ENCODE results near the gene ZNF132.
A peak's percentile ranks its signal among the peaks of the same experiment; 100 is the strongest.

DNA sequence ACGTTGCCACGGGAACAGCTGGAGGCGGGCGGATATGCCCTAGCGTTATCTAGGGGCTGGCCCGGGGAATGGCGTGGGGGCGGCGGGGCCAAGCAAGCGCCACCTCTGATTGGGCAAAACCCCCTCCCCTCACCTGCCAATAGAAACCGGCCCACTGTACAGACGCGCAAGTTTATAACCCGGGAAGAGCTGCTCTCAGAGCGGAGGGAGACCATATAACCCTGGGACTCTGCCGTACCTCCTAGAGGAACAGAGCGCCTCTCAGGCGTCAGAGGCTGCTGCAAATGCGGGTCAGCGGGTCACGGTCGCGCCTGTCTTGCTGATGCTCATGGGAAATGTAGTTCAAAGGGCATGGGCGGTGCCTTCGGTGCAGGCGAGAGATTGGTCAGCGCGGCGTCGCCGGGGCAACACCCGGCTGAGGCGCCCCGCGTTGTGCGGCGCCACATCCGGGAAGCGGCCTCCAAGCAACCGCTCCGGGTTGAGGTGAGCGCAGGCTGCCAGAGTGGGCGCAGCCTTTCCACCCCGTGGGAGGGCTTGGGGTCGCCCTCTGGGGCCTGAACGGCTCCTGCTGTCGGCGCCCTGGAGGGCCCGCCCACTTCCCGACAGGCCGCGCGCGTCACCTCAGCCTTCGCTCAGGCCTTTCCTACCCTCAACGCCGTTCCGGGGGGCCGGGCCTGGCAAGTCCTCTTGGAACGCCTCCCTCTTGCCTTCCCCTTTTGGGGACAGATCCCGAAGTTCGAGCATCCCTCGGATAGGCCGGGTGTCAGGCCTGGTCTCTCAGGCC lies 36.0 kb upstream of the ZNF132 start, which contains the start of gene ZNF446:
- peak; percentile 18; the same call in 1 of the 2 replicates for TF ChIP-seq POLR2AphosphoS5 (IDR thresholded peaks at IDR 0.05; ENCODE audit: low read depth, low read length)
- peak; percentile 68; the same call in 1 of the 2 replicates for TF ChIP-seq POLR2A (IDR thresholded peaks at IDR 0.05; ENCODE audit: low read depth, low read length)
- no peak for TF ChIP-seq TAF1 (IDR thresholded peaks at IDR 0.05; ENCODE audit: borderline replicate concordance, low read depth, low read length)

All from GM12892 (cell line).